Fibroblast of mammary gland (primary cell): ENCODE data around the gene RCAN1.

Experiments used
- DNase-seq: peaks from one replicate; pipeline ENCODE4 v3.0.0-alpha.2; 2010; ENCODE audit warnings: low read depth
- H3K4me3 ChIP-seq: 2 replicates; pipeline ENCODE4 v1.5.1; 2011; ENCODE audit warnings: low read depth, mild to moderate bottlenecking, low read length, moderate library complexity; ENCODE audit not compliant: control insufficient read depth
- TF ChIP-seq, protein P1 (sequence below): conservative IDR thresholded peaks from 2 replicates; pipeline ENCODE4 v1.5.1; 2011; ENCODE audit warnings: low read depth, low read length, inconsistent platforms; ENCODE audit not compliant: control insufficient read depth, insufficient read depth

Gene RCAN1

DNA sequence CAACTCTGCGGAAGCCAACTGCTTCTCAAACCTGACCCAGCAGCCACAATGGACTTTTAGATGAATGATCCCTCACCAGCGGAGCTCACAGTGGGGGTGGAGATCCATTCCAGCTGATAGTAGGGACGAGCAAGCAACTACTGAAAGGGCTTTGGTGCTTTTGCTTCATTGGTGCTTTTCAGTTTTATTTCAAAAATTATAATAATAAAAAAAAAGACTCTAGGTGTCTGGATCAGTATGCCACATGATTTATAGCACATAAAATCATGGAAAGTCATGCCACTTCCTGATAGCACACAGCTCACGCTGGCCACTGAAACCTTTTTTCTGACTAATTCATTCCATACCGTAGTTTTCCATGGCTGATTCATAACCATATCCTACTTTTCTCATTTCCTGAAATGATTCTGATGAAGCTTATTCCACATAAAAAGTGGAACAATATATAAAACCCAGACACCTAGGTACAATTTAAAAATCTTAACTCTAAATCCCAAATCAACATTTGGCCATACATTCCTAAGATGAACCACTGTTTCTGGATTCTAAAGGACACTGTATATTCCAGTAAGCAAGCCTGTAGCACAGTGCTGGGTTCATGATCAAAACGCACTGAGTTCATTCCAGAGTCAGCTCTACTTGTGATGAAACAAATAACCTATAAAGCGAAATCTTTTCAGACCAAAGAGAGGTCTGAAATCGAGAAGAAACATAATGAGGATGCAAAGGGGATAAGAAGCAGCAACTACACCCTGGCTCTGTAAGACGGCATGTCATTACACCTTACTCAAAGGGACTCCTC, 61.6 kb downstream of the RCAN1 start:
- TF ChIP-seq, protein P1, sequence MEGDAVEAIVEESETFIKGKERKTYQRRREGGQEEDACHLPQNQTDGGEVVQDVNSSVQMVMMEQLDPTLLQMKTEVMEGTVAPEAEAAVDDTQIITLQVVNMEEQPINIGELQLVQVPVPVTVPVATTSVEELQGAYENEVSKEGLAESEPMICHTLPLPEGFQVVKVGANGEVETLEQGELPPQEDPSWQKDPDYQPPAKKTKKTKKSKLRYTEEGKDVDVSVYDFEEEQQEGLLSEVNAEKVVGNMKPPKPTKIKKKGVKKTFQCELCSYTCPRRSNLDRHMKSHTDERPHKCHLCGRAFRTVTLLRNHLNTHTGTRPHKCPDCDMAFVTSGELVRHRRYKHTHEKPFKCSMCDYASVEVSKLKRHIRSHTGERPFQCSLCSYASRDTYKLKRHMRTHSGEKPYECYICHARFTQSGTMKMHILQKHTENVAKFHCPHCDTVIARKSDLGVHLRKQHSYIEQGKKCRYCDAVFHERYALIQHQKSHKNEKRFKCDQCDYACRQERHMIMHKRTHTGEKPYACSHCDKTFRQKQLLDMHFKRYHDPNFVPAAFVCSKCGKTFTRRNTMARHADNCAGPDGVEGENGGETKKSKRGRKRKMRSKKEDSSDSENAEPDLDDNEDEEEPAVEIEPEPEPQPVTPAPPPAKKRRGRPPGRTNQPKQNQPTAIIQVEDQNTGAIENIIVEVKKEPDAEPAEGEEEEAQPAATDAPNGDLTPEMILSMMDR = no peak
- H3K4me3 ChIP-seq = peak overlapping the region; percentile 33
- peak; percentile 86 for DNase-seq

DNA sequence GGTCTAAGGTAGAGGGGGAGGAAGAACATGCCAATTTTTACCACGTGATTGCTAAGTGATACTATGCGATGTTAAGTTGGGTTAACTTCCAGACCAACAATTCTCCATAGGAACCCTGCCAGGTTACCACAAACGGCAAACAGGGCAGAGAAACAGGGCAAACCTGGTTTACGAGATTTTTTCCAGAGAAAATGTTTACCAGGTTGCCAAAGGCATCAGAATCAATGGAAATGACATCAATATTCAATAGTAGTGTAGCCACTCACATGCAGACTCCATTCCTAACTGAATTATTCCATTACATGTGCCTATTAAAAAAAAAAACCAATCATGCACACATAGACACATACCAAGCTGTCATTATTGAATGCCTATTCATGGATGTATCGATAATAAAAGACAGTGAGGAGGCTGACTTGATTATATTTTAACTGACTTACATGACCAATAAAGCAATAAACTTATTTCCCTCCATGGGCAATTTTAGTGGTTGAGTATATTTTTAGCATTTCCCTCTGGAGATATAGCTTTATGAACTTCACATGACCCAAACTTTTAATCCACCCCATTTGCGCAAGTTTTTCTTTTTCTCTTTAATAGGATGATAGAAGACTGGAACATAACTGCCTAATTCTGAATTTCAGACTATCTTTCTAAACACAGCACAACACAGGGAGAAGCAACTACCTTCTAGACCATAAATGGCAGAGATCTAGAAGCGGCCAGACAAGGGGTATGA, 62.4 kb downstream of the RCAN1 start:
- TF ChIP-seq, protein P1 = no peak
- peak; percentile 51 for DNase-seq
- peak overlapping the region; percentile 33 for H3K4me3 ChIP-seq

- no peak overlapping the region for H3K4me3 ChIP-seq
- DNase-seq = no peak
- TF ChIP-seq, protein P1 = no peak
Measured at GRCh38 chr21:34550182-34550799, 64.6 kb downstream of the RCAN1 start.

DNA sequence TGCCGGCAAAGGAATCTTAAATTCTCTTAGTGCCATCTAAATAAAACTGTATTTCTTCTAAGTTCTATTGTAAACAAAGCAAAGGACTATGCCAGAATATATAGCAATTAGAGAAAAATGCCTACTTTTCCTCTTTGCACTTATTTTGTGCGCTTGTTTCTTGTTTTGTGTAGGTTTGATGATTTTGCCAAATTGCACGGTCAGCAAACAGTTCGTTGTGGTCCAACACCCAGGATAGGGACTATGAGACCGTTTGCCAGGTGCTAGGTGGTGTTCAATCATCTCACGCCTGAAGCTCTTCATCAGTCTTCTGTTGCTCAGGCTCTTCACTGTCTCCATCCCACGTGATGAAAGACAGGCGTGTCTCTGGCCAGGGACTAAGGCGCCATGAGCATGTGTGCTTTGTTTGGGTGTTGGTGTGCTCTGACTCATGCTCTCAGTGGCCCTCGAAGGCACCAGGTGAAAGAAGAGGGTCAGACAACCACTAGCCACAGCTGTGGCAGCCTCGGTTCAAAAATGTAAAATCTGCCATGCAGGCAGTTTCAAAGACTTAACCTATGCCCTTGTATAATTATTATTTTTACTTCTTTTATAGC, 66.0 kb downstream of the RCAN1 start:
- TF ChIP-seq, protein P1 = no peak
- H3K4me3 ChIP-seq = no peak overlapping the region
- DNase-seq = no peak

- DNase-seq = no peak
- TF ChIP-seq, protein P1 = no peak
Measured at GRCh38 chr21:34546542-34546941, 68.4 kb downstream of the RCAN1 start.

DNA sequence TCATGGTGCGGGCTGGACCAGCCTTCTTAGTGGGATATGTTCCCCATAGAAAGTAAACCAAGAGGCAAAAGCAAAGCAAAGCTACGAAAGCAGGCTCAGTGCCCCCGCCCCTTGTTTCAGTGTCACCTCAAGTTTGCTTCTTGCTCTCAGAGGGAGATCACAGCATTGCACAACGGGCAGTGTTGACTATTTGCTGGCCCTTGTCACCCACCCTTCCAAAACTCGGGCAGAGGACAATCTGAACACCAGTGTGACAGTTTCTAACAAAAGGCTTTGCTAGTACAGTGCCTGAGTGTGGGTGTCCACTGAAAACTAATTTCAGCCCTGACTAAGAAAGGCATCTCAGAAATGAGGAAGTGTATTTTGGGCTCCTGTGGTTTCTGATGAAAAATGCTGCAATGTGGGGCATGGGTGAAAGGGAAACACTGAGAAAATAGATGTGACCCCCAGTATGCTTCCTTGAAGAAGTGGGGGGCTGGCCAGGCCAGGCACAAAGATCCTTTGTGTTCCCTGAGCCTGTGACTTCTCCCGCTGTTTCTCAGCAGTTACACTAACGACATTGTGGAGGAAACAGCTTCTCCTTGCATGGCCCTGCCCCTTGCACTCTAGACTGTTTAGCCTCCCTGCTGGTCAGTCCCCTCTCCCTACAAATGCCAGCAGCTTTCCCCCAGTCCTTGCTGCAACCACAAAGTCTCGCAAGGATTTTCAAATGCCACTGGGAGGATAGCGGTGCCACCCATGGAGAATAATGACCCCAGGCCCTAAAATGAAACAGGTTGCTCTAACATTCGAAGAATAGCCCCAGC, 69.6 kb downstream of the RCAN1 start:
- peak; percentile 44 for DNase-seq
- TF ChIP-seq, protein P1 = no peak
- H3K4me3 ChIP-seq = no peak overlapping the region

More at GRCh38 chr21:34546542-34546941, 68.4 kb downstream of the RCAN1 start:
- no peak overlapping the region for H3K4me3 ChIP-seq
